ENCODE measurements around the gene EEFSEC.

- TF ChIP-seq CTCF (IDR thresholded peaks at IDR 0.05): no peak
- TF ChIP-seq POLR2A (IDR thresholded peaks at IDR 0.05): no peak
These were observed 290.5 kb downstream of the EEFSEC start for GRCh38 chr3:128443771-128444170.

Data from adrenal gland (tissue), 5 donors.